K562 (cell line): ENCODE data around the gene SIGLEC1. TPM values are rescaled to one million over a fixed set of nuclear protein-coding genes. Genes with fewer than 3 reads are reported as not detected.

Experiments
- ARID2 ChIP-seq: fragments of 450-650 bp; IDR thresholded peaks from 2 replicates; pipeline ENCODE4 v1.6.1; 2017; ENCODE audit warnings: antibody characterized with exemption, mild to moderate bottlenecking
- CEBPG ChIP-seq, 3 experiments: fragments of 200-800 bp in 1 of 3; sonication (Bioruptor generic) in 1 of 3; sonication (generic) in 1 of 3; formaldehyde crosslinking in 1 of 3; IDR thresholded peaks in 2 of 3; conservative IDR thresholded peaks in 1 of 3; 2 replicates each; pipeline versions ENCODE4 v1.6.1 to v1.8.0; 2016 to 2022; ENCODE audit warnings: missing compliant biosample characterization in 2 of 3, missing genetic modification characterization in 2 of 3, mild to moderate bottlenecking in 1 of 3, missing genetic modification reagents in 1 of 3
- CTCF ChIP-seq, 3 experiments: IDR thresholded peaks in 2 of 3; conservative IDR thresholded peaks in 1 of 3; 2 replicates each; pipeline ENCODE4 v1.5.1; 2011 to 2012; ENCODE audit warnings: low read length in 3 of 3, mild to moderate bottlenecking in 3 of 3, control low read depth in 2 of 3, improper control_type of control experiment in 1 of 3, inconsistent platforms in 1 of 3, low read depth in 1 of 3, mixed read lengths in 1 of 3, moderate library complexity in 1 of 3; ENCODE audit not compliant: insufficient read depth in 2 of 3
- DDX20 ChIP-seq: fragments of 450-650 bp; IDR thresholded peaks from 2 replicates; pipeline ENCODE4 v1.6.1; 2016; ENCODE audit warnings: missing genetic modification characterization, low read depth, mild to moderate bottlenecking, missing compliant biosample characterization, moderate library complexity
- IFI16 ChIP-seq: fragments of 250-450 bp; sonication (Bioruptor Pico); IDR thresholded peaks from 2 replicates; pipeline ENCODE4 v2.1.2; 2022; ENCODE audit warnings: mild to moderate bottlenecking, inconsistent platforms
- MAZ ChIP-seq, 2 experiments: fragments of 450-650 bp in 1 of 2; sonication (generic) in 1 of 2; formaldehyde crosslinking; IDR thresholded peaks in 1 of 2; conservative IDR thresholded peaks in 1 of 2; 2 replicates each; pipeline versions ENCODE4 v1.4.0 to v1.5.0; 2020; ENCODE audit warnings: mild to moderate bottlenecking in 1 of 2, missing genetic modification reagents in 1 of 2
- NFYB ChIP-seq: IDR thresholded peaks from 2 replicates; pipeline ENCODE4 v1.6.1; 2011; ENCODE audit warnings: mild to moderate bottlenecking, moderate library complexity; ENCODE audit not compliant: insufficient read length; ENCODE audit errors: extremely low read depth
- RAD21 ChIP-seq, 2 experiments: fragments of 250-450 bp in 1 of 2; fragments of 450-650 bp in 1 of 2; sonication (Bioruptor Pico) in 1 of 2; formaldehyde crosslinking in 1 of 2; IDR thresholded peaks in 1 of 2; conservative IDR thresholded peaks in 1 of 2; 2 replicates each; pipeline versions ENCODE4 v1.4.0 to v1.8.0; 2020 to 2022; ENCODE audit warnings: mild to moderate bottlenecking in 2 of 2, moderate library complexity in 1 of 2
- REST ChIP-seq, 2 experiments: fragments of 450-650 bp; formaldehyde crosslinking in 1 of 2; IDR thresholded peaks; 2 replicates each; pipeline versions ENCODE4 v1.4.0 to v1.6.1; 2014 to 2020; ENCODE audit warnings: mild to moderate bottlenecking in 2 of 2, borderline replicate concordance in 1 of 2, low read depth in 1 of 2
- SMC3 ChIP-seq: conservative IDR thresholded peaks from 2 replicates; pipeline ENCODE4 v1.6.1; 2011; ENCODE audit warnings: low read depth, low read length, improper control_type of control experiment; ENCODE audit not compliant: insufficient read depth
- TEAD1 ChIP-seq, 2 experiments: fragments of 450-650 bp in 1 of 2; sonication (generic) in 1 of 2; formaldehyde crosslinking; IDR thresholded peaks; 2 replicates each; pipeline versions ENCODE4 v1.4.0 to v1.8.0; 2020 to 2022; ENCODE audit warnings: mild to moderate bottlenecking in 2 of 2, missing genetic modification reagents in 1 of 2
- TFAP4 ChIP-seq: sonication (generic); formaldehyde crosslinking; IDR thresholded peaks from 2 replicates; pipeline ENCODE4 v1.8.0; 2022; ENCODE audit warnings: missing genetic modification reagents, mild to moderate bottlenecking, moderate library complexity, borderline replicate concordance
- ZBTB7A ChIP-seq: IDR thresholded peaks from 2 replicates; pipeline ENCODE4 v1.6.1; 2011; ENCODE audit warnings: low read depth, mild to moderate bottlenecking, low read length, moderate library complexity, borderline replicate concordance; ENCODE audit not compliant: control insufficient read depth
- polyA plus RNA-seq, 8 experiments: library from polyadenylated mRNA; depleted of rRNA in 4 of 8; stranded (reverse) in 5 of 8; unstranded in 3 of 8; fragments of >200 nt; fragmentation: Nextera tagmentation in 2 of 8; fragmentation: Illumina TruSeq in 1 of 8; extraction: Ambion mirVana in 2 of 8; extraction: Trizol in 1 of 8; gene quantifications; 2 replicates each; pipeline versions ENCODE4 v1.2.1 to v1.2.3, GENCODE V29; 2011 to 2014; ENCODE audit warnings: inconsistent platforms in 1 of 8, missing spikeins in 1 of 8
- total RNA-seq, 7 experiments: library from RNA; depleted of rRNA in 6 of 7; stranded (reverse); fragments of >200 nt in 6 of 7; fragmentation: Illumina TruSeq in 2 of 7; extraction: Trizol in 2 of 7; gene quantifications; 2 replicates each; pipeline versions ENCODE4 v1.2.1 to v1.2.3, GENCODE V29; 2011 to 2021; ENCODE audit warnings: low replicate concordance in 1 of 7

The SIGLEC1 gene
- total and polyA plus RNA-seq, 9 of the 15 experiments (the other 6 are each of a cell fraction or from before 2014, with no cell fraction given): 0.05 to 0.07 TPM; not detected in 7

- peak; percentile 67; the same call in 1 of the 2 replicates for TF ChIP-seq REST (IDR thresholded peaks at IDR 0.05; ENCODE audit: borderline replicate concordance)
- TF ChIP-seq REST (CRISPR knock-in tag; IDR thresholded peaks at IDR 0.05; ENCODE audit: low read depth): no peak
- TF ChIP-seq CEBPG (CRISPR knock-in tag; IDR thresholded peaks at IDR 0.05): peak; percentile 55
- no peak for TF ChIP-seq CEBPG (tag; conservative IDR thresholded peaks at IDR 0.05 in 1 of 2, IDR thresholded peaks at IDR 0.05 in 1 of 2)
- TF ChIP-seq ARID2: peak; percentile 63; the same call in 1 of the 2 replicates
- peak; percentile 57 for TF ChIP-seq SMC3
- peak; percentile 71 to 76 for TF ChIP-seq RAD21 (CRISPR knock-in tag; conservative IDR thresholded peaks at IDR 0.05 in 1 of 2, IDR thresholded peaks at IDR 0.05 in 1 of 2)
- TF ChIP-seq TEAD1 (CRISPR knock-in tag; IDR thresholded peaks at IDR 0.05): 0 out of 4 replicates have a peak, but pooled peaks of 1 of the 2 experiments have one; percentile 27
- TF ChIP-seq MAZ (CRISPR knock-in tag; conservative IDR thresholded peaks at IDR 0.05 in 1 of 2, IDR thresholded peaks at IDR 0.05 in 1 of 2): peak; percentile 44 to 67; a peak in 2 of 4 replicates
- TF ChIP-seq NFYB: no peak
- TF ChIP-seq ZBTB7A: peak; percentile 64; the same call in 1 of the 2 replicates
- TF ChIP-seq TFAP4: peak; percentile 88
- no peak for TF ChIP-seq IFI16 (CRISPR knock-in tag)
- no peak for TF ChIP-seq DDX20
- peak; percentile 81 to 94 (median 83) for TF ChIP-seq CTCF (IDR thresholded peaks at IDR 0.05 in 2 of 3, conservative IDR thresholded peaks at IDR 0.05 in 1 of 3; ENCODE audit: insufficient read depth in 2 of 3, low read depth in 1 of 3, low read length in 3 of 3)
Observed at GRCh38 chr20:3710703-3711483, 1.5 kb downstream of the SIGLEC1 start (continued).
